Esophagus squamous epithelium (tissue), 5 donors: ENCODE data around the gene SINHCAF. TPM values are rescaled to one million over a fixed set of nuclear protein-coding genes. Genes with fewer than 3 reads are reported as not detected.
A peak's percentile ranks its signal among the peaks of the same experiment; 100 is the strongest.

Experiments used
- DNase-seq: peaks from one replicate; lab custom pipeline; 2025; lab: John Stamatoyannopoulos, UW
- H3K27ac ChIP-seq, 4 donors: fragments of 200-600 bp; sonication (generic); one replicate each; pipeline ENCODE4 v1.5.1; 2016 to 2019; ENCODE audit warnings: mild to moderate bottlenecking in 1 of 4
- H3K27me3 ChIP-seq, 4 donors: fragments of 200-600 bp; sonication (generic); 1 replicate in 3 of 4; 2 replicates in 1 of 4; pipeline versions ENCODE4 v1.5.1 to v1.6.0; 2017 to 2021; ENCODE audit warnings: antibody characterized with exemption in 1 of 4
- H3K36me3 ChIP-seq, 3 donors: fragments of 200-600 bp; sonication (generic); one replicate each; pipeline ENCODE4 v1.5.1; 2016 to 2019
- H3K4me1 ChIP-seq, 3 donors: fragments of 200-600 bp; sonication (generic); one replicate each; pipeline ENCODE4 v1.5.1; 2017 to 2019
- H3K4me3 ChIP-seq, 4 donors: fragments of 200-600 bp; sonication (generic); 1 replicate in 3 of 4; 2 replicates in 1 of 4; pipeline ENCODE4 v1.5.1; 2016 to 2019; ENCODE audit warnings: mild to moderate bottlenecking in 2 of 4, moderate library complexity in 1 of 4
- H3K9me3 ChIP-seq, 3 donors: fragments of 200-600 bp; sonication (generic); one replicate each; pipeline ENCODE4 v1.5.1; 2016 to 2019
- POLR2A ChIP-seq, 4 donors: fragments of 450-650 bp; IDR thresholded peaks; one replicate each; pipeline ENCODE4 v1.6.1; 2017; ENCODE audit warnings: antibody characterized with exemption in 4 of 4, mild to moderate bottlenecking in 4 of 4, moderate library complexity in 3 of 4
- WGBS, 2 donors: methylation state at CpG; one replicate each; pipeline ENCODE4 v1.1.5; 2018; 5-methylcytosine and 5-hydroxymethylcytosine counted together
- intact Hi-C: fragments of 100-400 bp; cut with DNase I; formaldehyde crosslinking; loops from one replicate; pipeline ENCODE4 v1.15.0; 2022
- total RNA-seq, 4 donors: library from RNA; depleted of rRNA; stranded (reverse); fragments of >200 nt; gene quantifications; one replicate each; pipeline ENCODE4 v1.1.0, GENCODE V29; 2016
- TF ChIP-seq, protein P1 (sequence below), 6 experiments: fragments of 450-650 bp in 4 of 6; fragments of 200-600 bp in 2 of 6; sonication (generic) in 2 of 6; IDR thresholded peaks; one replicate each; pipeline ENCODE4 v1.5.1; 2016 to 2019; ENCODE audit warnings: antibody characterized with exemption in 6 of 6, mild to moderate bottlenecking in 4 of 6, moderate library complexity in 4 of 6
- donor health status: DM: yes; HTN: yes; CAD: no.

SINHCAF gene
- total RNA-seq, 4 donors from 2014 or later = 52.2 to 71.9 (median 62.0) TPM

DNA sequence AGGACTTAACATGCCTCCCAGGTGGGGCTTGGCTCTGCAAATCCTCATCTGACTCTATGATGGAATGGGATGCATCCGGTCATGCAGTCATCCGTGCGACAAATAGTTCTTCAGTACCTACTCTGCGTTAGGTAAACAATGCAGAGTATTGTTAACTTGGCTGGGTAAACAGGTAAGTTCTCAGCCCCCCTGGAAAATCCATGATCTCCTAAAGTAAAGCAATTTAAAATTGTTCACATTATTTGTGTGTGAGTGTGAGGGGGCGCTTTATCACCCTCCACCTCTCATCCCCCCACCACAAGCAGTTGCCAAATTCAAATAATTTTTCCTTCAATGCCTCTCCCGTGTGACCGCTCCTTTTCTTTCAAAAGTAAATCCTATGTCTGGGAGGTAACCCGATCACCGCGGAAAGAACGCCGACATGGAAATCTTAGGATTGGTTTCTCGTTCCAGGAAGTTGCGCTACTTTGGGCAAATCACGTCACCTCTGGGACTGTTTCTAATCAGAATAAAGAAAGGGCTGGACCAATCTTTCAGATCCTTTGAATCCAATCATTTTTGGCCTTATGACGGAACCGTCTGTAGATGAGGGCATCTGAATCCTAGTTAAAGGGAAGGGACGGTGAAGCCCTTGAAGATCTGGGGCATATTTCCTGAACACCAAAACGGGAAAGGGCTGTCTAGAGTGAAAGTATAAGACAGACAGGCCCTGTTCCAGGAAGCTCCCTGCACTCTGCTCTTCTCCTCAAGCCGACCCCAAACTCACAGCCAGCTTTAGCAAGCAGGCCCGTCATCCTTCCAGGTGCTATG lies 44.0 kb upstream of the SINHCAF start:
- TF ChIP-seq POLR2A (IDR thresholded peaks at IDR 0.05) = no peak
- TF ChIP-seq, protein P1, sequence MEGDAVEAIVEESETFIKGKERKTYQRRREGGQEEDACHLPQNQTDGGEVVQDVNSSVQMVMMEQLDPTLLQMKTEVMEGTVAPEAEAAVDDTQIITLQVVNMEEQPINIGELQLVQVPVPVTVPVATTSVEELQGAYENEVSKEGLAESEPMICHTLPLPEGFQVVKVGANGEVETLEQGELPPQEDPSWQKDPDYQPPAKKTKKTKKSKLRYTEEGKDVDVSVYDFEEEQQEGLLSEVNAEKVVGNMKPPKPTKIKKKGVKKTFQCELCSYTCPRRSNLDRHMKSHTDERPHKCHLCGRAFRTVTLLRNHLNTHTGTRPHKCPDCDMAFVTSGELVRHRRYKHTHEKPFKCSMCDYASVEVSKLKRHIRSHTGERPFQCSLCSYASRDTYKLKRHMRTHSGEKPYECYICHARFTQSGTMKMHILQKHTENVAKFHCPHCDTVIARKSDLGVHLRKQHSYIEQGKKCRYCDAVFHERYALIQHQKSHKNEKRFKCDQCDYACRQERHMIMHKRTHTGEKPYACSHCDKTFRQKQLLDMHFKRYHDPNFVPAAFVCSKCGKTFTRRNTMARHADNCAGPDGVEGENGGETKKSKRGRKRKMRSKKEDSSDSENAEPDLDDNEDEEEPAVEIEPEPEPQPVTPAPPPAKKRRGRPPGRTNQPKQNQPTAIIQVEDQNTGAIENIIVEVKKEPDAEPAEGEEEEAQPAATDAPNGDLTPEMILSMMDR (IDR thresholded peaks at IDR 0.05) = no peak
- intact Hi-C loops = no loop called here
- Histone ChIP-seq H3K27me3 (no peaks in the 10 kb centered on the region), H3K36me3 (no peaks in the 10 kb centered on the region), H3K9me3 (no peaks in the 10 kb centered on the region), H3K27ac (peak overlapping the region in 3 of 4 donors; percentile 38 to 51 (median 42)), H3K4me3 (peak overlapping the region; percentile 10 to 57 (median 27)), H3K4me1 (peaks cover 0 to 21% (median 5%) of the 10 kb centered on the region in 3 donors)
- WGBS, 2 donors = 18 to 27% methylated on average over 21 of the region's 21 CpGs
- no peak for DNase-seq

DNA sequence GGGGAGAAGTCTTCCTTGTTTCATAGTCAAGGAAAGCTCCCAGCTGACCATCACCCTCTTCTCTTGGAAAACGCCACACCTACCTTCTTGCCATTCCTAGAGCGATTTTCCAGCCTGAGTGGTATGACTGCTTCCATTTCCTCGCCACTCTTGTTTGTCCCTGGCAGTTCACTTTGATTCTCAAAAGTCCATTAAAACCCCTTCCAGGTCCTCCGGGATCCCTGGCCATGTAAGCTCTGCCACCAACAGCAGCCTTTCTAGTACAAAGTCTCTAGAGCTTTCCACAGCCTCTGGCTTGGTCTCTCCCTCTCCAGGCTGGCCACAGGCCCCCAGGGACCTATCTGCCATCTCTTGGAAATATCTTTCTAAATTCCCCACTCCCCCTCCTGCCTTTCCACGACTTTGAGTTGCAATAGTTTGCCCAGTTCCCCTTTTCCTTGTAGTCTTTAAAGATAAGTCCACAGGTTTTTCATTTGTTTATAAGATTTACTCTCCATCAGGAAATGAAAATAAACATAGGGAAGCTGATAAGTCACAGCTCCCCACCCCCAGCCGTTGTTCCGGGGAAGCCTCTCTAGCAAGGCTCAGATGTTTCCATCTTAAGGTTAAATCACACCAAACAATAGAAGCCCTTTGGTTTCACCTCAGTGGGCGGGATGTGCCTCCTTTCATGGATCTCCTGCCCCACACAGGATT lies 42.9 kb upstream of the SINHCAF start:
- no peaks in the 10 kb centered on the region for H3K36me3 ChIP-seq
- intact Hi-C loops = no loop called here
- TF ChIP-seq POLR2A (IDR thresholded peaks at IDR 0.05) = no peak
- TF ChIP-seq, protein P1 (IDR thresholded peaks at IDR 0.05) = no peak
- 42 to 52% methylated on average over 8 of the region's 8 CpGs for WGBS, 2 donors
- no peak overlapping the region for H3K4me3 ChIP-seq
- H3K4me1 ChIP-seq = peaks cover 0 to 23% (median 5%) of the 10 kb centered on the region in 3 donors
- H3K9me3 ChIP-seq = no peaks in the 10 kb centered on the region
- peak overlapping the region in 1 of 4 donors; percentile 51 for H3K27ac ChIP-seq
- H3K27me3 ChIP-seq = no peaks in the 10 kb centered on the region
- no peak for DNase-seq

DNA sequence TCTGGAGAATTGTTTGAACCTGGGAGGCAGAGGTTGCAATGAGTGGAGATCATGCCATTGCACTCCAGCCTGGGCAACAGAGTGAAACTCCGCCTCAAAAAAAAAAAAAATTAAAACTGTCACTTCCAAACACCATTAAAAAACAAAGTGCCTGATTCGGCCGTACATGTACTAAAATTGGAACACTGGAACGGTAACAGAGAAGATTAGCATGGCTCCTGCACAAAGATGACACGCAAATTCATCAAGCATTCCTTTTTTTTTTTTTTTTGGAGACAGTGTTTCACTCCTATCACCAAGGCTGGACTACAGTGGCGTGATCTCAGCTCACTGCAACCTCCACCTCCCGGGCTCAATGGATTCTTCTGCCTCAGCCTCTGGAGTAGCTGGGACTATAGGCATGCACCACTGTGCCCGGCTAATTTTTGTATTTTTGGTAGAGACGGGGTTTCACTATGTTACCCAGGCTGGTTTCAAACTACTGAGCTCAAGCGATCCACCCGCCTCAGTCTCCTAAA lies 40.2 kb upstream of the SINHCAF start:
- no peak overlapping the region for H3K27ac ChIP-seq
- 82 to 86% methylated on average over 11 of the region's 11 CpGs for WGBS, 2 donors
- no peaks in the 10 kb centered on the region for H3K36me3 ChIP-seq
- no peaks in the 10 kb centered on the region for H3K27me3 ChIP-seq
- peaks cover 8 to 49% (median 16%) of the 10 kb centered on the region in 3 donors for H3K4me1 ChIP-seq
- intact Hi-C loops = no loop called here
- DNase-seq = no peak
- no peak overlapping the region for H3K4me3 ChIP-seq
- H3K9me3 ChIP-seq = no peaks in the 10 kb centered on the region
- TF ChIP-seq POLR2A (IDR thresholded peaks at IDR 0.05) = no peak
- TF ChIP-seq, protein P1 (IDR thresholded peaks at IDR 0.05) = no peak

DNA sequence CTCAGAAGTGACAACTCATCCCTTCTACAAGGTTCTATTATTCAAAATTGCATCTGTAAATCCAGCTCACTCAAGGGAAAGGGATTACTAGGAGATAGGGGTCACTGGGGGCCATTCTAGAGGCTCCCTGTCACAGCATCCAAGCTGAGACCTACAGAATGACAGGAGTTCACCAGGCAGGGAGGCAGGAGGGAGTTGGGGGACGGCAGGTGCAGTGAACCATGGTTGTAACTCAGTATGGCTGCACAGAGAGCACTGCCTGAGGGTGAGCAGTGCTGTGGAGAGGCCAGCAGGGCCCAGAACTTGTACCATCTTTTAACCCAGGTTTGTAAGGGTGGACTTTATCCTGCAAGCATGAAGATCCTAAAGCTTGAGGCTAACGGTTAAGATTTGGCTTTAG lies 37.9 kb upstream of the SINHCAF start:
- H3K36me3 ChIP-seq = no peaks in the 10 kb centered on the region
- H3K9me3 ChIP-seq = no peaks in the 10 kb centered on the region
- H3K4me1 ChIP-seq = peaks cover 8 to 38% (median 15%) of the 10 kb centered on the region in 3 donors
- H3K27ac ChIP-seq = no peak overlapping the region
- no peak for DNase-seq
- TF ChIP-seq POLR2A (IDR thresholded peaks at IDR 0.05) = no peak
- TF ChIP-seq, protein P1 (IDR thresholded peaks at IDR 0.05) = no peak
- intact Hi-C loops = no loop called here
- H3K4me3 ChIP-seq = no peak overlapping the region
- WGBS, 2 donors = 90 to 93% methylated on average over 2 of the region's 2 CpGs
- no peaks in the 10 kb centered on the region for H3K27me3 ChIP-seq

DNA sequence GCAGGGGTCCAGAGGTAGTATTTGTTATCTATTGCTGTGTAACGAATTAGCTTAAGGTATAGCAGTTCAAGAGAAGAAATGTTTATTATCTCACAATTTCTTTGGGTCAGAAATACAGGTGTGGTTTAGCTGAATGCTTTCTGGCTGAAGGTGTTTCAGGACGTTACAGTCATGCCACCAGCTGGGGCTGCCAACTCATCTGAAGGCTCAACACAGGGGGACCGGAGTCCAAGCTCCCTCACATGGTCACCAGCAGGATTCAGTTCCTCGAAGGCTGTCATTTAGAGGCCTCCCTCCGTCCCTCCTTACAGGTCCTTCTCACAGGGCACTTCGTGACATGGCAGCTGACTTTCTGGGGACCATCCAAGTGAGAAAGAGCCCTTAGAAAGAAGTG lies 37.5 kb upstream of the SINHCAF start:
- no peak for DNase-seq
- Histone ChIP-seq H3K9me3 (no peaks in the 10 kb centered on the region), H3K36me3 (no peaks in the 10 kb centered on the region), H3K4me3 (no peak overlapping the region), H3K4me1 (peaks cover 8 to 38% (median 15%) of the 10 kb centered on the region in 3 donors), H3K27me3 (no peaks in the 10 kb centered on the region), H3K27ac (peak overlapping the region in 2 of 4 donors; percentile 61 to 66)
- intact Hi-C loops = no loop called here
- TF ChIP-seq, protein P1 (IDR thresholded peaks at IDR 0.05) = no peak
- TF ChIP-seq POLR2A (IDR thresholded peaks at IDR 0.05) = no peak
- 60 to 64% methylated on average over 3 to 6 of the region's 6 CpGs for WGBS, 2 donors
